Measurements from ENCODE around the gene PTX3.

DNA sequence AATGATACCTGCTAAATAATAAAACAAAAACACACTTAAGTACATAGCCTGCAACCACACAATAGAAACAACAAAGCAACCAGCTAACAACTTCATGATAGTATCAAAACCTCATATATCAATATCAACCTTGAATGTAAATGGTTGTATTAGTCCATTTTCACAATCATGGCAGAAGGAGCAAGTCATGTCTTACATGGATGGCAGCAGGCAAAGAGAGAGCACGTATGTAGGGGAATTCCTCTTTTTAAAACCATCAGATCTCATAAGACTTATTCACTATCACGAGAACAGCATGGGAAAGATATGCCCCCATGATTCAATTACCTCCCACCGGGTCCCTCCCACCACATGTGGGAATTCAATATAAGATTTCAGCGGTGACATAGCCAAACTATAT lies 44.5 kb upstream of the PTX3 start:
- no peak for TF ChIP-seq POLR2A (IDR thresholded peaks at IDR 0.05; ENCODE audit: low read depth)
- TF ChIP-seq, protein P1, sequence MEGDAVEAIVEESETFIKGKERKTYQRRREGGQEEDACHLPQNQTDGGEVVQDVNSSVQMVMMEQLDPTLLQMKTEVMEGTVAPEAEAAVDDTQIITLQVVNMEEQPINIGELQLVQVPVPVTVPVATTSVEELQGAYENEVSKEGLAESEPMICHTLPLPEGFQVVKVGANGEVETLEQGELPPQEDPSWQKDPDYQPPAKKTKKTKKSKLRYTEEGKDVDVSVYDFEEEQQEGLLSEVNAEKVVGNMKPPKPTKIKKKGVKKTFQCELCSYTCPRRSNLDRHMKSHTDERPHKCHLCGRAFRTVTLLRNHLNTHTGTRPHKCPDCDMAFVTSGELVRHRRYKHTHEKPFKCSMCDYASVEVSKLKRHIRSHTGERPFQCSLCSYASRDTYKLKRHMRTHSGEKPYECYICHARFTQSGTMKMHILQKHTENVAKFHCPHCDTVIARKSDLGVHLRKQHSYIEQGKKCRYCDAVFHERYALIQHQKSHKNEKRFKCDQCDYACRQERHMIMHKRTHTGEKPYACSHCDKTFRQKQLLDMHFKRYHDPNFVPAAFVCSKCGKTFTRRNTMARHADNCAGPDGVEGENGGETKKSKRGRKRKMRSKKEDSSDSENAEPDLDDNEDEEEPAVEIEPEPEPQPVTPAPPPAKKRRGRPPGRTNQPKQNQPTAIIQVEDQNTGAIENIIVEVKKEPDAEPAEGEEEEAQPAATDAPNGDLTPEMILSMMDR (IDR thresholded peaks at IDR 0.05), result no peak
- no peak for TF ChIP-seq POLR2AphosphoS5 (IDR thresholded peaks at IDR 0.05)

All from esophagus muscularis mucosa (tissue), 3 donors.